ENCODE measurements around the gene MOAP1.
"Not testable (repeated sequence)": the region's sequence is repeated elsewhere in the genome, so short reads cannot be mapped to it uniquely, and the experiment has no call there.

DNA sequence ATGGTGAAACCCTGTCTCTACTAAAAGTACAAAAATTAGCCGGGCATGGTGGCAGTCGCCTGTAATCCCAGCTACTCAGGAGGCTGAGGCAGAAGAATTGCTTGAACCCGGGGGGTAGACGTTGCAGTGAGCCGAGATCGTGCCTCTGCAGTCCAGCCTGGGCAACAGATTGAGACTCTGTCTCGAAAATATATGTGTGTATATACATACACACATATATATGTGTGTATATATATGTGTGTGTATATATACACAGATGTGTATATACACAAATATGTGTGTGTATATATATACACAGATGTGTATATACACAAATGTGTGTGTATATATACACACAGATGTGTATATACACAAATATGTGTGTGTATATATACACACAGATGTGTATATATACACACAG lies 26.3 kb downstream of the MOAP1 start:
- TF ChIP-seq, protein P1, sequence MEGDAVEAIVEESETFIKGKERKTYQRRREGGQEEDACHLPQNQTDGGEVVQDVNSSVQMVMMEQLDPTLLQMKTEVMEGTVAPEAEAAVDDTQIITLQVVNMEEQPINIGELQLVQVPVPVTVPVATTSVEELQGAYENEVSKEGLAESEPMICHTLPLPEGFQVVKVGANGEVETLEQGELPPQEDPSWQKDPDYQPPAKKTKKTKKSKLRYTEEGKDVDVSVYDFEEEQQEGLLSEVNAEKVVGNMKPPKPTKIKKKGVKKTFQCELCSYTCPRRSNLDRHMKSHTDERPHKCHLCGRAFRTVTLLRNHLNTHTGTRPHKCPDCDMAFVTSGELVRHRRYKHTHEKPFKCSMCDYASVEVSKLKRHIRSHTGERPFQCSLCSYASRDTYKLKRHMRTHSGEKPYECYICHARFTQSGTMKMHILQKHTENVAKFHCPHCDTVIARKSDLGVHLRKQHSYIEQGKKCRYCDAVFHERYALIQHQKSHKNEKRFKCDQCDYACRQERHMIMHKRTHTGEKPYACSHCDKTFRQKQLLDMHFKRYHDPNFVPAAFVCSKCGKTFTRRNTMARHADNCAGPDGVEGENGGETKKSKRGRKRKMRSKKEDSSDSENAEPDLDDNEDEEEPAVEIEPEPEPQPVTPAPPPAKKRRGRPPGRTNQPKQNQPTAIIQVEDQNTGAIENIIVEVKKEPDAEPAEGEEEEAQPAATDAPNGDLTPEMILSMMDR (IDR thresholded peaks at IDR 0.05) = not testable (repeated sequence)
- TF ChIP-seq, protein P2, sequence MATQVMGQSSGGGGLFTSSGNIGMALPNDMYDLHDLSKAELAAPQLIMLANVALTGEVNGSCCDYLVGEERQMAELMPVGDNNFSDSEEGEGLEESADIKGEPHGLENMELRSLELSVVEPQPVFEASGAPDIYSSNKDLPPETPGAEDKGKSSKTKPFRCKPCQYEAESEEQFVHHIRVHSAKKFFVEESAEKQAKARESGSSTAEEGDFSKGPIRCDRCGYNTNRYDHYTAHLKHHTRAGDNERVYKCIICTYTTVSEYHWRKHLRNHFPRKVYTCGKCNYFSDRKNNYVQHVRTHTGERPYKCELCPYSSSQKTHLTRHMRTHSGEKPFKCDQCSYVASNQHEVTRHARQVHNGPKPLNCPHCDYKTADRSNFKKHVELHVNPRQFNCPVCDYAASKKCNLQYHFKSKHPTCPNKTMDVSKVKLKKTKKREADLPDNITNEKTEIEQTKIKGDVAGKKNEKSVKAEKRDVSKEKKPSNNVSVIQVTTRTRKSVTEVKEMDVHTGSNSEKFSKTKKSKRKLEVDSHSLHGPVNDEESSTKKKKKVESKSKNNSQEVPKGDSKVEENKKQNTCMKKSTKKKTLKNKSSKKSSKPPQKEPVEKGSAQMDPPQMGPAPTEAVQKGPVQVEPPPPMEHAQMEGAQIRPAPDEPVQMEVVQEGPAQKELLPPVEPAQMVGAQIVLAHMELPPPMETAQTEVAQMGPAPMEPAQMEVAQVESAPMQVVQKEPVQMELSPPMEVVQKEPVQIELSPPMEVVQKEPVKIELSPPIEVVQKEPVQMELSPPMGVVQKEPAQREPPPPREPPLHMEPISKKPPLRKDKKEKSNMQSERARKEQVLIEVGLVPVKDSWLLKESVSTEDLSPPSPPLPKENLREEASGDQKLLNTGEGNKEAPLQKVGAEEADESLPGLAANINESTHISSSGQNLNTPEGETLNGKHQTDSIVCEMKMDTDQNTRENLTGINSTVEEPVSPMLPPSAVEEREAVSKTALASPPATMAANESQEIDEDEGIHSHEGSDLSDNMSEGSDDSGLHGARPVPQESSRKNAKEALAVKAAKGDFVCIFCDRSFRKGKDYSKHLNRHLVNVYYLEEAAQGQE (IDR thresholded peaks at IDR 0.05; ENCODE audit: low read depth, low read length) = not testable (repeated sequence)
- not testable (repeated sequence) for TF ChIP-seq YY1 (IDR thresholded peaks at IDR 0.05; ENCODE audit: low read depth); RAD21 (IDR thresholded peaks at IDR 0.05; ENCODE audit: low read length); TAF1 (IDR thresholded peaks at IDR 0.05; ENCODE audit: borderline replicate concordance, low read depth, low read length); RCOR1 (IDR thresholded peaks at IDR 0.05; ENCODE audit: low read length); ELF1 (IDR thresholded peaks at IDR 0.05)
- TF ChIP-seq, protein P3, sequence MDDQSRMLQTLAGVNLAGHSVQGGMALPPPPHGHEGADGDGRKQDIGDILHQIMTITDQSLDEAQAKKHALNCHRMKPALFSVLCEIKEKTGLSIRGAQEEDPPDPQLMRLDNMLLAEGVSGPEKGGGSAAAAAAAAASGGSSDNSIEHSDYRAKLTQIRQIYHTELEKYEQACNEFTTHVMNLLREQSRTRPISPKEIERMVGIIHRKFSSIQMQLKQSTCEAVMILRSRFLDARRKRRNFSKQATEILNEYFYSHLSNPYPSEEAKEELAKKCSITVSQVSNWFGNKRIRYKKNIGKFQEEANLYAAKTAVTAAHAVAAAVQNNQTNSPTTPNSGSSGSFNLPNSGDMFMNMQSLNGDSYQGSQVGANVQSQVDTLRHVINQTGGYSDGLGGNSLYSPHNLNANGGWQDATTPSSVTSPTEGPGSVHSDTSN (IDR thresholded peaks at IDR 0.05) = not testable (repeated sequence)

Data from SK-N-SH (cell line).